Breast epithelium (tissue), 4 donors: ENCODE measurements around the gene NINL. TPM values are rescaled to one million over a fixed set of nuclear protein-coding genes. Genes with fewer than 3 reads are reported as not detected.

Experiments used
- DNase-seq, 2 donors: peaks; one replicate each; pipeline ENCODE4 v3.0.0-alpha.2; 2019; ENCODE audit warnings: low spot score in 2 of 2
- H3K27ac ChIP-seq, 2 donors: fragments of 200-600 bp; sonication (generic) in 1 of 2; one replicate each; pipeline ENCODE4 v1.5.1; 2016 to 2019; ENCODE audit warnings: mild to moderate bottlenecking in 1 of 2
- H3K27me3 ChIP-seq, 2 donors: fragments of 200-600 bp; sonication (generic) in 1 of 2; one replicate each; pipeline versions ENCODE4 v1.5.1 to v1.6.0; 2017 to 2019; ENCODE audit warnings: control low read depth in 1 of 2, mild to moderate bottlenecking in 1 of 2
- H3K36me3 ChIP-seq: fragments of 200-600 bp; one replicate; pipeline ENCODE4 v1.5.1; 2019
- H3K4me1 ChIP-seq, 2 donors: fragments of 200-600 bp; sonication (generic); one replicate each; pipeline ENCODE4 v1.5.1; 2016 to 2019; ENCODE audit warnings: control low read depth in 1 of 2
- H3K4me3 ChIP-seq, 3 donors: fragments of 200-600 bp; sonication (generic); 1 replicate in 2 of 3; 2 replicates in 1 of 3; pipeline ENCODE4 v1.5.1; 2016 to 2019; ENCODE audit warnings: mild to moderate bottlenecking in 3 of 3, moderate library complexity in 2 of 3
- H3K9me3 ChIP-seq, 2 donors: fragments of 200-600 bp; sonication (generic) in 1 of 2; one replicate each; pipeline ENCODE4 v1.5.1; 2016 to 2019; ENCODE audit warnings: control low read depth in 1 of 2
- CTCF ChIP-seq, 3 donors: fragments of 450-650 bp; IDR thresholded peaks; one replicate each; pipeline ENCODE4 v1.5.1; 2016 to 2017; ENCODE audit warnings: antibody characterized with exemption in 3 of 3, mild to moderate bottlenecking in 3 of 3, moderate library complexity in 3 of 3
- POLR2A ChIP-seq: fragments of 450-650 bp; IDR thresholded peaks from one replicate; pipeline ENCODE4 v1.6.1; 2016; ENCODE audit warnings: antibody characterized with exemption, mild to moderate bottlenecking, moderate library complexity
- POLR2AphosphoS5 ChIP-seq, 3 donors: sonication (generic); formaldehyde crosslinking; IDR thresholded peaks; one replicate each; pipeline ENCODE4 v1.6.1; 2017; ENCODE audit warnings: antibody characterized with exemption in 3 of 3
- intact Hi-C: fragments of 100-400 bp; cut with DNase I; formaldehyde crosslinking; loops from one replicate; pipeline ENCODE4 v1.15.1; 2023; ENCODE audit warnings: low total_unique reads
- total RNA-seq, 3 donors: library from RNA; depleted of rRNA; stranded (reverse); fragments of >200 nt; gene quantifications; one replicate each; pipeline ENCODE4 v1.1.0, GENCODE V29; 2016

NINL gene
- total RNA-seq, 3 donors from 2014 or later = 6.9 to 15.5 (median 12.8) TPM

- H3K27ac ChIP-seq = no peak overlapping the region
- TF ChIP-seq POLR2AphosphoS5 (IDR thresholded peaks at IDR 0.05) (no peak), POLR2A (no peak), CTCF (IDR thresholded peaks at IDR 0.05) (no peak)
- no peaks in the 10 kb centered on the region for H3K9me3 ChIP-seq
- DNase-seq = no peak
- no peaks in the 10 kb centered on the region for H3K27me3 ChIP-seq
- H3K4me1 ChIP-seq = no peaks in the 10 kb centered on the region
- H3K4me3 ChIP-seq = no peak overlapping the region
- H3K36me3 ChIP-seq = no peaks in the 10 kb centered on the region
- intact Hi-C loops = no loop called here
Measured at GRCh38 chr20:25421102-25421501, 164.2 kb downstream of the NINL start.

GRCh38 chr20:25418776-25419175 is 166.6 kb downstream of the NINL start:
- Histone ChIP-seq H3K27ac (no peak overlapping the region), H3K9me3 (no peaks in the 10 kb centered on the region), H3K27me3 (no peaks in the 10 kb centered on the region), H3K36me3 (no peaks in the 10 kb centered on the region), H3K4me3 (no peak overlapping the region), H3K4me1 (no peaks in the 10 kb centered on the region)
- intact Hi-C loops = loop anchor here (1.0 to 10.0 kb wide), 2 partner anchors 8 to 354 kb away; no protein-coding TSS in a partner anchor
- no peak for DNase-seq
- no peak for TF ChIP-seq CTCF (IDR thresholded peaks at IDR 0.05)
- no peak for TF ChIP-seq POLR2A
- TF ChIP-seq POLR2AphosphoS5 (IDR thresholded peaks at IDR 0.05) = no peak

GRCh38 chr20:25408890-25409289 is 176.4 kb downstream of the NINL start:
- TF ChIP-seq POLR2A = no peak
- no peak for TF ChIP-seq POLR2AphosphoS5 (IDR thresholded peaks at IDR 0.05)
- no peak for TF ChIP-seq CTCF (IDR thresholded peaks at IDR 0.05)
- Histone ChIP-seq H3K4me3 (no peak overlapping the region), H3K27ac (no peak overlapping the region), H3K27me3 (no peaks in the 10 kb centered on the region), H3K4me1 (no peaks in the 10 kb centered on the region), H3K36me3 (no peaks in the 10 kb centered on the region), H3K9me3 (peaks cover 0 to 1% of the 10 kb centered on the region in 2 donors)
- intact Hi-C loops = no loop called here
- DNase-seq = no peak

GRCh38 chr20:25408170-25408547 is 177.2 kb downstream of the NINL start:
- no peaks in the 10 kb centered on the region for H3K4me1 ChIP-seq
- peaks cover 5 to 9% of the 10 kb centered on the region in 2 donors for H3K9me3 ChIP-seq
- TF ChIP-seq POLR2A (no peak), POLR2AphosphoS5 (IDR thresholded peaks at IDR 0.05) (no peak), CTCF (IDR thresholded peaks at IDR 0.05) (no peak)
- H3K4me3 ChIP-seq = peak overlapping the region; percentile 52 to 77 (median 65)
- no peaks in the 10 kb centered on the region for H3K27me3 ChIP-seq
- DNase-seq = no peak
- intact Hi-C loops = no loop called here
- H3K36me3 ChIP-seq = no peaks in the 10 kb centered on the region
- H3K27ac ChIP-seq = no peak overlapping the region

- Histone ChIP-seq H3K27ac (peak within 1 kb of the TSS in 1 of 2 donors; percentile 39), H3K4me1 (no peaks in the 10 kb centered on the region)
- intact Hi-C loops = no loop called here
Measured at GRCh38 chr20:25407311-25408169, 177.8 kb downstream of the NINL start, which contains the start of gene GINS1. Gene GINS1, plus strand, starts transcription at chr20:25407673. Its CDS starts 148 bp downstream, at chr20:25407821.

More at GRCh38 chr20:25407311-25408169, 177.8 kb downstream of the NINL start, which contains the start of gene GINS1:
- Histone ChIP-seq H3K4me3 (peak within 1 kb of the TSS; percentile 52 to 77 (median 65)), H3K9me3 (peaks cover 11 to 15% of the 10 kb centered on the region in 2 donors), H3K27me3 (no peaks in the 10 kb centered on the region), H3K36me3 (no peaks in the 10 kb centered on the region)
- DNase-seq = peak; percentile 50 to 75
- TF ChIP-seq POLR2AphosphoS5 (IDR thresholded peaks at IDR 0.05) (peak in 2 of 3 donors; percentile 23 to 60), CTCF (IDR thresholded peaks at IDR 0.05) (no peak)
